IPS-18c (cell line): Measurements from ENCODE around the gene GRAMD4.

ENCODE experiments used
- H3K4me3 ChIP-seq: 2 replicates; pipeline ENCODE4 v1.7.0; 2013; ENCODE audit warnings: low read depth, mild to moderate bottlenecking, low read length, moderate library complexity; ENCODE audit not compliant: insufficient read depth
- H3K9me3 ChIP-seq: one replicate; pipeline ENCODE4 v1.6.1; 2013; ENCODE audit warnings: mild to moderate bottlenecking, low read length, moderate library complexity; ENCODE audit not compliant: control insufficient read depth, insufficient read depth

The GRAMD4 gene

DNA sequence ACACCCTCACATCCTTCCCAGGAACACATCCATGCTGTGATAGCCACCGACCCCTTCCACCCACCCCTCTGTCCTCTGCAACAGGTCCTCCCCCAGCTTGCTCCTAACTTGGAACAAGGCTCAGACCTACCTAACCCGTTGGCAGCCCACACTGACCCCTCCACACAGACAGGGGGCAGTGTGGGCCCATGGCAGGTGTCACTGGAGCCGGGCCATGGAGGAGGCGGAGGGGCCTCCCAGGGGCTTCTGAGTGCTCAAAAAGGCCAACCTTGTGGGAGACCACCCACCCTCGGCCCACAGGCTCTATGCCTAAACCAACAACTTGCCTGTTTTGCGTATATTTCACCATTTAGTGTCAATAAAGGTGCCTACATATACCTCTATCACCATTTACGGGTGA is 60.8 kb downstream of the GRAMD4 start:
- H3K4me3 ChIP-seq = no peak overlapping the region
- H3K9me3 ChIP-seq = no peaks in the 10 kb centered on the region

DNA sequence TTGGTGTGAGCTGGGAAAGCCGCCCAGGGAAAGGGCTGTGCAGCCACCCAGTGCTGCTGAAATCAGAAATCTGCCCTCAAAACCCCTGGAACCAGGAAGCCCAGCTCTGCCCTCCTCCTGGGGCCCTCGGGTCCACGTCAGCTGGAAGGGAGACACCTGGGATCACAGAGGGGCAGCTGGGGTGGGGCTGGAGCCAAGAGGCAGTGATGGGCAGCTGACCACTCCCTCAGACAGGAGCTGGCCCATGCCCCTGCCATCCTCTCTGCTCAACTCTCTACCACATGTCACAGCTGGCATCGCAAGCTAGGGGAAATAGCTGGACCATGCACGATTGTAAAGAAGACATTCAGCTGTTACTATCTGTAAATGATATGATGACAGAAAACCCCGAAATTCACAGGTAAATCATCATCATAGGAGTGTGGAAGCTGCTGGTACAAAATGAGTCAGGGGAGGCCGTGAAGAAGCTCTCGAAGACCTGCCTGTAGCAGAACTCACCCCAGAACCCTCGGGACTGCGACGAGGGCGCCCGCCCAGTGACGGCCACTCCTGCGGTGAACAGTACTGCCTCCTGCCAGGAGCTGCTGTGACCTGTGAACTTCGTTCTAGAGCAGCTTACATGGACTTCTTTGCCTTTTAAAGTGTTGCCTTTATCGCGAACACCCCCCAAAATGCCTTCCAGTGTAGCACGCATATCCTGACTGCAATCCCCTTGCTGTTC is 62.0 kb downstream of the GRAMD4 start:
- no peak overlapping the region for H3K4me3 ChIP-seq
- no peaks in the 10 kb centered on the region for H3K9me3 ChIP-seq

DNA sequence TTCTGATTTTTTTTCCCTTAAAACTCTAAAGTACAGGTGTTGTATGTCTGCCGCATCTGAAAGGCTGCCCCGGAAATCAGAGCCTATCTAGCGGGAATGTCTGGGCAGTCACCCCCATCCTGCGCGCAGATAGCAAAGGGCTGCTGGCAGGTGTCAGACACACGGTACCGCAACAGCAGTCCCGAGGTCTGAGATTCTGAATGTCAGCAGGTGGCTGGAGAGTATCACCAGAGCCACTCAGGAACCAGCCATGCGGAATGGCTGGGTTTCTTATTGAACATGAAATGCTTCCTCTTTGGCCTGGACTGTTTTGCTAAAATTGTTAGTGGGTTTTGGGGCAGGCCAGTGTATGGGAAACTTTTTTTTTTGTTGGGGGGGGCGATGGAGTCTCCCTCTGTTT is 64.5 kb downstream of the GRAMD4 start:
- H3K4me3 ChIP-seq = no peak overlapping the region

DNA sequence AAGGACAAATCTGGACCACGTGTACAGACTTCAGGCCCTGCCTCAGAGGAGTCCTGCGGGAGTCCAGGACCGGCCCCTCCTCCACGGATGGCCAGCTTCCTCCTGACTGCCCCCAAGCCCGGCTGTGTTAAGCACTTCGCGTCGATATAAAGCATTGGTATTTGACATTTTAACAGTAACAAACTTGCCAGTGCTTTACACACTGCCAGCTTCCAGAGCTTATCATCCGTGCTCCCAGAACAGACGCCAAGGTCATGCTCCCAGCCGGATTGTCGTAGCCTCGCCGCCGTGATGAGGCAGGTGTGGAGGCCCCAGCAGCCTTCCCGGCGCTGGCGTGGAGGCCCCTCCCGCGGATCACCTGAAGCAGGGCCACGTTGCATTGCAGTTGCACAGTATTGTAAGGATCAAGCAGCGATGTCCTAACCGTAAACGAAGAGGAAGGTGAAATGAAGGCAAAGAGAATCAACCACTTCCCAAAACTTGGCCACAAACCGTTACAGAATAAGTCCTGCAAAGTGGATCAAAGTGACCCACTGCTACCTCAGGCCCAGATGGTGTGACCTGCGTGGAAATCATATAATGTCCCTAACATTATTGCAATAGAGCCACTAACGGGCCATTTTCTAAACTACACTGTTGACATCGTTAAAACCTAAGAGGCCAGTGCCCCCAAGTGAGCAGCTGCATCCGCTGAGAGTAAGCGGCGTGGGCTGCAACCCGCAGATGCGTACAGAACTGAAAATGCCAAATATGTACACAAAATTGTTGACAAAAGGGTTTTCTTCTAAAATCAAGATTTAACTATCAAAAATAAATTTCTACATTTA is 66.2 kb downstream of the GRAMD4 start:
- no peaks in the 10 kb centered on the region for H3K9me3 ChIP-seq
- H3K4me3 ChIP-seq = no peak overlapping the region

More for the DNA sequence above, 64.5 kb downstream of the GRAMD4 start:
- H3K9me3 ChIP-seq = no peaks in the 10 kb centered on the region

DNA sequence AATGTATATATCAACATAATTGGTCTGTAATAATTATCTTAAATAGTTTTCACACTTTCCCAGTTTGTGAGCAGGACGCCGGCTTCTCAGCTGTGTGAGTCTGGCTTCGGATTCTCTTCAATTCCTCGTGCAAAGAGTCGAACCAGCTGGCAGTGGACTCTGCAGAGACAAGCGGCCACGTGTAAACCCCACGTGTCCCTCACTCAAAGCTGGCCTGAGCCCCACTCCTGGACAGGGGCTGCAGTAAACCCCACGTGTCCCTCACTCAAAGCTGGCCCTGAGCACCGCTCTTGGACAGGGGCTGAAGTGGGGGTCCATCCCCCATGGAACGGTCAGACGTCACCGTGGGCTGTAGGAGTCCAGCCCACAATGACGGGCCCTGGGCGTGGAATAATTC is 66.9 kb downstream of the GRAMD4 start:
- no peak overlapping the region for H3K4me3 ChIP-seq

DNA sequence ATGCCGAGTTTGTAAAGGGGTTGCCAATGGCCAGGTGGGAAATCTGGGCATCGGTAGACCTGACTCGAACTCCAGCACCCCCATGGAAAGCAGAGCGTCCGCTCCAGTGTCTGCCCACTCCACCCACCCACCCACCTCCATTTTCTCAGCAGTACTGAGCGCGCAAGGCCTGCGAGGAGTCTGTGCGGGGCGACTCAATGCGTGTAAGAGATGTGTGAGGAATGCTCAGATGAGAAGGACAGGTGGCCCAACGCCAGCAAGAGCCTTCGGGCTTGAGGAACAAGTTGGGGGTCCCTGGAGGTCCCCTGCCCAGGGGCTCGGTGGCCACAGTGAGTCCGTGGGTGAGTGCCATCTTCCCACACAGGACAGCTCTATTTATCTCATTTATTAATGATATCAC is 67.3 kb downstream of the GRAMD4 start:
- H3K9me3 ChIP-seq = no peaks in the 10 kb centered on the region
- H3K4me3 ChIP-seq = no peak overlapping the region

More for the DNA sequence above, 66.9 kb downstream of the GRAMD4 start:
- H3K9me3 ChIP-seq = no peaks in the 10 kb centered on the region

DNA sequence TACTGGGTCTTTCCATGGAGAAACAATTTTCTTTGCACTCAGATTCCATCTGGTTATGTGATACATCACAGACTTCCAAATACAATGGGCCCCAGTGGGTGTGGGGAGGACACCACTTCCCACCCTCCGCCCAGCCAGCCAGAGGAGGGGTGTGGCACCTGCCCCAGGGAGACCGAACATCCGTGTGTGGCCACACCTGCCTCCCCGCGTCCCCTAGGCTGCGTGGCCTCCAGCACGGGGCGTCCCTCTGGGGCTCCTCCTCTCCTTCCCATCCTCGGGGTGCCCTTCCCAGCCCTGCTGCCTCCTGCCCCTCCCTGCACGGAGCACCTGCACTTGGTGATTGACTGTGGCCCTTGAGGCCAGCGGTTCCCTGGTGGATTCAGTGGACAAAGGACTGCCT is 68.8 kb downstream of the GRAMD4 start:
- H3K4me3 ChIP-seq = no peak overlapping the region
- no peaks in the 10 kb centered on the region for H3K9me3 ChIP-seq

DNA sequence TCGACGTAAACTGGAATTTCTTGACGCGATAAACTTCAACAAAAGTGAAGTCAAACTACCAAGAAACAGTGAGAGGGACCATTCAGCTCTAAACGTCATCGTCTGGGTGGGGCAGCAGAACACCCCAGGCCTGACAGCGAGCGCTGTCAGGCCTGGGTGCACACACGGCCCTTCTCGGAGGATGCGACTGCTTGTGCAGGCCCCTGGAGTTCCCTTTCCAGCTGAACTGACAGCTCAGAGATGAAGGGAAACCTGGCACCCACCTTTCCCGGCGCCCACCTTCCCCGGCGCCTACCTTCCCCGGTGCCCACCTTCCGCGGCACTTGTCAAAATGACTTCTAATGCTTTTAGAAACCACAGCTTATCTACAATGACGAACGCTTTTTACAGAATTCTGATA is 70.0 kb downstream of the GRAMD4 start:
- H3K9me3 ChIP-seq = no peaks in the 10 kb centered on the region

DNA sequence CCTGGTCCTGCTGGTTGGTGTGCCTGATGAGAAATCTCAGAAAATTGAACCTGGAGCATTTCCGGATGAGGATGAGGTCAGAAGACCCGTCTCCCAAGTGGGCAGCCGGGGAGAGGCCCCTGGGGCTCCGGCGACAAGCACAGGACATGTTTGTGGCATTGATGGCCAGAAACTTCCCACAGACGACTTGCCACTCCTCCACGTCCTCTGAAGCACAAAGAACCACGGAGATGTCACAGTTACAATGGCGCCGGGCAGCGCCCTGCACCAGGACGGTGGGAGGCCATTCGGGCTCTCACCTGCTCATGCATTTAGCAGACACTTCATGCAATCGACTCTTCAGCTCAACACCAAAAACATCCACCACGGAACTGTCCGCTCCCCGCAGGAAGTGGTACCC is 71.4 kb downstream of the GRAMD4 start:
- Histone ChIP-seq H3K4me3 (no peak overlapping the region), H3K9me3 (no peaks in the 10 kb centered on the region)

More for the DNA sequence above, 70.0 kb downstream of the GRAMD4 start:
- no peak overlapping the region for H3K4me3 ChIP-seq

DNA sequence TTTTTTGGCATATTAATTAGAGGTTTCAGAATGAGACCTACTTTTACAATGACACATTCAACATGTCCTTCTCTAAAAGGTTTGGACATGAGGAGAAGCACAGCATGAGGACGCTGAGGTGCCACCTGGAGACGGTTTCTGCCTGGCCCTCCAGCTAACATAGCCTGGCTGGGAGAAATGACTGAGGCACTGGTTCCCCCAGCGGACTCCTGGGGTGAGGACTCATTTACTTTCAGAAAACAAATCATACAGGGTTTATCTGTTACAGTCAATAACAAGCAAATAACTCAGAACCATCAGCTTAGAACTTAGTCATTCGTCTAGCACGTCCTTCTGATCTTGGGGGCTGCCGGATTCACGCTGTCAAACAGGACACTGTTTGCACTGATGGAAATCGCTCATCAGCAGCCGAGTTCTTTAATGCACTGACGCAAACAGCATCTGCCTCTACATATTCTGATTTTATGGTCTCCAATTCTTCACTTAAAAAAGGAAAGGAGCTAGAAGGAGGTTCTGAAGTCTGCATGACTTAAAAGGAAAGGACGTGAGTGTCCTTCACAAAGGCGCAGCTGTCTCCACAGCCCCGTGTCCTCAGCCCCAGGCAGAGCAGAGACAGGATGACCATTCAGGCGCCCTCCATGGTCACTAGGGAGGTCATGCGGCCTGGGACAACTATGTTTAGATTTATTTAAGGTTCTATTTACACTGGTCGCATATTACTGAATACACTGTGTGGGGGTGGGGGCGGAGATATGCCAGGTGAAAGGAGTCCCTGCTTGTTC is 73.6 kb downstream of the GRAMD4 start:
- H3K9me3 ChIP-seq = no peaks in the 10 kb centered on the region
- H3K4me3 ChIP-seq = no peak overlapping the region

DNA sequence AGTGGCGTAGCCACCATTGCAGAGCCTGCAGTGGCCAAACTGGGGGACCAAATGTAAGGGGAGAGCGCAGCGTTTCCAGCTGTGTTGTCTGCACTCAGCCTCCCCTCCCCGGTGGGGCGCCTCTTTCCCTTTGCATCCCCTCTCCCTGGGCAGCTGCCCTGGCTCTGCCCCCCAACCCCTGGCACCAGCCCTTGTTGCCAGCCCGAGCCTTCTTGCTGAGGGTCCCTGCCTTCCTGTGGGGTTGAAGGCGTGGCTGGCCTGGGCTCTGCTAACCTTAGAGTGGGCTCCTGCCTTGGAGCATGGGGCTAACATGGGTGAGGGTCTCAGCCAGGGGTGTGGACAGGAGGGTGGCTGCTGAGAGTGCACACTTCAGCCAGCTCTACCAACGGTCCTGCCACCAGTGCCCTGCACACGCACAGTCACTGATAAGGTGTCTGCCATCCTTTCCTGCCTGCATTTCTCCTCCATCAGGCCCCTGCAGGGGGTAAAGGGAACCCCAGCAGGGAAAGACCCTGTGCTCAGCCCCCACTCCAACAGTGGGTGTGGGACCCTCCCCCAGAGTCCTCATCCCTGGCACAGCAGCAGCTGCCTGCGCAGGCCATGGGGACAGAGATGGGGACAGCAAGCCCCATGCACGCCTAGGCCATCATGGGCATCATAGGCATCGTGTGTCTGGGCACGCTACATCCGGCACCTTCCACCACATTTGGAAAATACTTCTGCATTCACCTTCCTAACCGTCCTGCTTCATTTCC is 74.4 kb downstream of the GRAMD4 start:
- no peak overlapping the region for H3K4me3 ChIP-seq
- no peaks in the 10 kb centered on the region for H3K9me3 ChIP-seq

DNA sequence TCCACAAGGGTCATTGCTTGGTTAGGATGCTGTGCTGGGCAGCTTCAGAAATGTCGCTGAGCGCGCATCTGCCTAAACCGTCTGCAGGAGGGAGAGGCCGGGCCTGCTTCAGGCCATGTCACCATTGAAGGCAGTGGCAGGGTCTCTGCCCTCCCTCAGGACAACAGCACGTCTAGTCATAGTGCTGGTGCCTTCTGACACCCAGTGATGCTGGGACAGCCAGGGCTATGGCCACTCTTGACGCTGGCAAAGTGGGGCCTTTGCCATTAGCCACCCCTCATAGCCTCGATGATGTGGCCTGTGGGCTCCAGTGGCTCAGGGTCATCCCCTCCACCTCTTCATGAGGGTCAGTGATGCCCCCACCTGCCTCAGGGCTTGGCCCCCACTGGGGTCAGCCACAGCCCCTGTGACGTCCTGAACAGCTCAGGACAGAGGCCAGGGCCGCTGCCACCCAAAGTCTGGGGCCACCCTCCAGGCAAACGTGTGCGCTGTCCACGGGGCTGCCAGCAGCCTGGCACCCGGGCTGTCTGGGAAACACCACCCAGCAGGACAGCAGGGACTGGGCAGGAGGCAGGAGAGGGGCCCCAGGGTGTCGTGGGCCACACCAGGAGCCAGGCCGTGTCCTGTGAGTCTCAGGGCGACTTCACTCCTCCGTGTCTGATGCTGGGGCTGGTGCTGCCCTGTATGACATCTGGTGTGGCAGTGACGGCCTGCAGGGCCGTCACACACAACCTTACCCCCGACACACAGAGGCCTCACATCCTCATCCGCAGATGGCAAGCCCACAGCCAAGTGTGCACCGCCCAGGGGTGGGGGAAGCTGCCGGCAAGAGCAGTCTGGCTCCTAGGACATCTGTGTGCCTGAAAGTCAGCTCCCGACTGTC is 75.4 kb downstream of the GRAMD4 start:
- Histone ChIP-seq H3K4me3 (no peak overlapping the region), H3K9me3 (no peaks in the 10 kb centered on the region)

DNA sequence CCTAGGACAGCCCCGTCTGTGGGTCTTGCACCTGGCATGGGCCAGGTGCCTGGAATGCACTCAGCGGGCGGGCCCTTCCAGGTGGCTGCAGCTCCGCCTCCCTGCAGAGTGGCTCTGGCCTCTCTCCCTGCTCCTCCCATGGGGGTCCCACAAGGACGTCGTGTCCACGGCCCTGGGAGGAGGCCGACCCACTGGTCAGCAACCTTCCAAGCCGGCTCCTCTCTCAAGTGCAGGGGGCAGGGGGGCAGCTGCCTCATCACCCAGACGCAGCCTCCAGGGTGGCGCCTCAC is 76.0 kb downstream of the GRAMD4 start:
- Histone ChIP-seq H3K4me3 (no peak overlapping the region), H3K9me3 (no peaks in the 10 kb centered on the region)

DNA sequence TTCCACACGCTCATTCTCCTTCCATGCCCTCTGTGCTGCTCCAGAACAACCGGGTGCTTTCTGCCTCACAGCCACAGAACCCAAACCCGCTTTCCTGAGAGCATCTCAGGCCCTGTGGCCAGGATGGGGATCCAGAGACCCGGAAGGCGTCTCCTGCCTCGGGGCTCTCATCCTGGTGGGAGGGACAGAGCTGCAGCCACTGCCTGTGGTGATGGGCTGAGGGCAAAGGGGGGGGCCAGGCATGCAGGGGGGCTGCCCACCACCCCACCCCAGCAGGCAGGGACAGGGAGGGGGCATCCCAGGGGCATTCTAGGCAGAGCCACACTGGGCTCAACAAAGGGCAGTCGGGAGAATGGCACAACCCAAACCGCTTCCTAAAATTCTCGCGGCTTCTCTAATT is 76.4 kb downstream of the GRAMD4 start:
- H3K4me3 ChIP-seq = no peak overlapping the region
- H3K9me3 ChIP-seq = no peaks in the 10 kb centered on the region

DNA sequence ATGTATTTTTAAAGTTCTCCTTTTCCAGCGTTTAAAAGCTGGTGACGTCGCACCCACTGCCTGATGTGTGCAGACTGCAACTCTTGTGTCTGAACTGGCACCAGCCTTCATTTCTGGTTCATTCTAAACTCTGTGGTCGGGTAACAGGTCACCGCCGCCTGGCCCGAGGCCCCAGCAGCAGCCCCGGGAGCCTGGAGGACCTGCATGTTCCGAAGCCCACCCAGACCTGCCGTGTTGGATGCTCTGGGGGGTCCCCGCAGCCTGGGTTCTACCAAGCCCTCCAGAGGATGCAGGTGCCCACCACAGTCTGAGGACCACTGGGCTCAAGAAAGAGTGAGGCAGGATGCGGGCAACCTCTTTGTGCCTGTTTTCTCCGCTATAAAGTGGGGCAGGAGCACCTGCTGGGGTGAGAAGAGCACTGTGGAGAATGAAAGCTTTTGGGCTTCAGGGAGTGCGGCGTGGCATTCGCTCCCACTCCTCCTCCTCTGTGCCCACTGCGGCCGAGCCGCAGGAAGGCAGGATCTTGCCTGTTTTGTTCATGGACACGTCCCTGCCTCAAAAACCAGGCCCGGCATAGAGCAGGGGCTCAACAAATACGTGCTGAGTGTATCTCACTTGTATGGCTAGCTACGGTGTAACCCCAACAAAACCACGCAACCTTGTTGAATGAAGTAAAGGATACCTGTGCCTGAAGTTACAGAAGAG is 77.8 kb downstream of the GRAMD4 start:
- Histone ChIP-seq H3K9me3 (no peaks in the 10 kb centered on the region), H3K4me3 (no peak overlapping the region)

DNA sequence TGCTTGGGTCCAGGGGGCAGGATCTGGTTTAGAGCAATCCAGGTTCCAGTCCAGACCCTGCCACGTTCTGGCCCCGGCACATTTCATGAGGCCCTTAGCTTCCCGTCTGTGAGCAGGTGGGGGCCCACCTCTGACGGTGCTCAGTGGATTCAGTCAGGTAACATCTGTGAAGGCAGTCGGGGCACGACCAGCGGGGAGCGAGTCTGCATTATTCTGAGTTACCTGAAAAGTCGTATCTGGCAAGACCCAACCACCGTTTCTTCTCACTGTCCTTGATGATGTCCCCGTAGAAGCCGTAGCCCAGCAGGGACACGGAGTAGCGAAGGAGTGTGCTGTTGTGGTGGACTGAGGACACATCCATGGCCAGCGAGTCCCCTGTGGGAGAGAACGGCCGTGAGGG is 78.9 kb downstream of the GRAMD4 start:
- no peak overlapping the region for H3K4me3 ChIP-seq
- H3K9me3 ChIP-seq = no peaks in the 10 kb centered on the region
